CD14-positive monocyte (primary cell): ENCODE results near the gene SLIT3. TPM values are rescaled to one million over a fixed set of nuclear protein-coding genes. Genes with fewer than 3 reads are reported as not detected.
A peak's percentile ranks its signal among the peaks of the same experiment; 100 is the strongest.
"Not testable (repeated sequence)": the region's sequence is repeated elsewhere in the genome, so short reads cannot be mapped to it uniquely, and the experiment has no call there.

Source experiments
- DNase-seq, 3 donors: peaks; one replicate each; pipeline ENCODE4 v3.0.0-alpha.2; 2011 to 2022
- H2AFZ ChIP-seq: 2 replicates; pipeline ENCODE4 v1.6.0; 2012; ENCODE audit warnings: mild to moderate bottlenecking, low read depth, low read length, inconsistent platforms; ENCODE audit not compliant: insufficient read depth, poor library complexity, severe bottlenecking
- H3K27ac ChIP-seq, 2 donors: 1 replicate in 1 of 2; 2 replicates in 1 of 2; pipeline ENCODE4 v1.5.1; 2012 to 2013; ENCODE audit warnings: low read length in 2 of 2, control low read depth in 1 of 2, inconsistent platforms in 1 of 2, low read depth in 1 of 2, mild to moderate bottlenecking in 1 of 2
- H3K27me3 ChIP-seq, 2 donors: one replicate each; pipeline versions ENCODE4 v1.6.0 to v1.6.1; 2011 to 2013; ENCODE audit warnings: low read length in 2 of 2; ENCODE audit not compliant: control insufficient read depth in 2 of 2, insufficient read depth in 2 of 2
- H3K36me3 ChIP-seq, 2 donors: replicated peaks in 1 of 2; 1 replicate in 1 of 2; 2 replicates in 1 of 2; pipeline versions ENCODE4 v1.5.1 to v1.6.1; 2012 to 2013; ENCODE audit warnings: low read length in 2 of 2, control low read depth in 1 of 2, inconsistent platforms in 1 of 2, mild to moderate bottlenecking in 1 of 2; ENCODE audit not compliant: insufficient read depth in 2 of 2, control insufficient read depth in 1 of 2
- H3K4me1 ChIP-seq, 2 donors: 1 replicate in 1 of 2; 2 replicates in 1 of 2; pipeline versions ENCODE4 v1.5.1 to v1.6.1; 2012 to 2013; ENCODE audit warnings: low read length in 2 of 2, control low read depth in 1 of 2, inconsistent platforms in 1 of 2, mild to moderate bottlenecking in 1 of 2, moderate library complexity in 1 of 2; ENCODE audit not compliant: insufficient read depth in 2 of 2, control insufficient read depth in 1 of 2
- H3K4me2 ChIP-seq: replicated peaks from 2 replicates; pipeline ENCODE3; 2012; ENCODE audit warnings: low read length, moderate library complexity, mild to moderate bottlenecking; ENCODE audit not compliant: poor library complexity, severe bottlenecking; ENCODE audit errors: extremely low read depth
- H3K4me3 ChIP-seq, 3 experiments: fragments of 200-600 bp in 1 of 3; sonication (generic) in 1 of 3; replicated peaks in 1 of 3; 1 replicate in 2 of 3; 2 replicates in 1 of 3; pipeline ENCODE4 v1.5.1; 2011 to 2013; ENCODE audit warnings: low read length in 3 of 3, mild to moderate bottlenecking in 3 of 3, control low read depth in 2 of 3, low read depth in 2 of 3, inconsistent platforms in 1 of 3, moderate library complexity in 1 of 3
- H3K79me2 ChIP-seq: 2 replicates; pipeline ENCODE4 v1.6.0; 2012; ENCODE audit warnings: mild to moderate bottlenecking, control low read depth, inconsistent platforms, low read length, moderate library complexity; ENCODE audit not compliant: insufficient read depth
- H3K9ac ChIP-seq: 2 replicates; pipeline ENCODE4 v1.6.0; 2017; ENCODE audit warnings: low read length, mild to moderate bottlenecking; ENCODE audit not compliant: insufficient read depth, poor library complexity, severe bottlenecking
- H3K9me3 ChIP-seq, 2 donors: replicated peaks in 1 of 2; 1 replicate in 1 of 2; 2 replicates in 1 of 2; pipeline versions ENCODE4 v1.5.1 to v1.6.1; 2012 to 2013; ENCODE audit warnings: low read length in 2 of 2, control low read depth in 1 of 2; ENCODE audit not compliant: control insufficient read depth in 1 of 2, insufficient read depth in 1 of 2
- H4K20me1 ChIP-seq: 2 replicates; pipeline ENCODE4 v1.6.0; 2012; ENCODE audit warnings: mild to moderate bottlenecking, low read length, control low read depth, moderate library complexity; ENCODE audit not compliant: insufficient read depth
- H3K27ac Mint-ChIP-seq, 7 donors: one replicate each; pipeline ENCODE4 v1.8.0; 2020; ENCODE audit warnings: mild to moderate bottlenecking in 7 of 7, mixed read lengths in 7 of 7, moderate library complexity in 6 of 7, inconsistent platforms in 2 of 7
- H3K27me3 Mint-ChIP-seq, 3 donors: one replicate each; pipeline ENCODE4 v1.8.0; 2021 to 2022; ENCODE audit warnings: low read depth in 3 of 3, mild to moderate bottlenecking in 3 of 3, mixed read lengths in 3 of 3, moderate library complexity in 3 of 3, inconsistent platforms in 1 of 3
- H3K36me3 Mint-ChIP-seq, 2 donors: one replicate each; pipeline ENCODE4 v1.8.0; 2020; ENCODE audit warnings: mixed read lengths in 2 of 2, inconsistent platforms in 1 of 2, mild to moderate bottlenecking in 1 of 2
- H3K4me1 Mint-ChIP-seq: one replicate; pipeline ENCODE4 v1.8.0; 2020; ENCODE audit warnings: mild to moderate bottlenecking, mixed read lengths
- H3K4me3 Mint-ChIP-seq, 2 donors: one replicate each; pipeline ENCODE4 v1.8.0; 2020; ENCODE audit warnings: mild to moderate bottlenecking in 2 of 2, mixed read lengths in 2 of 2, moderate library complexity in 1 of 2
- H3K9me3 Mint-ChIP-seq, 7 donors: one replicate each; pipeline ENCODE4 v1.8.0; 2020 to 2022; ENCODE audit warnings: mixed read lengths in 7 of 7, mild to moderate bottlenecking in 6 of 7, moderate library complexity in 6 of 7, inconsistent platforms in 2 of 7
- WGBS: methylation state at CpG from one replicate; pipeline ENCODE4 v1.1.5; 2013; ENCODE audit warnings: missing lambda C conversion rate; ENCODE audit not compliant: insufficient coverage; 5-methylcytosine and 5-hydroxymethylcytosine counted together
- intact Hi-C, 2 donors: fragments of 100-400 bp; cut with micrococcal nuclease; formaldehyde crosslinking; loops; one replicate each; pipeline versions ENCODE4 v1.15.0 to v1.15.1; 2023
- polyA plus RNA-seq, 3 donors: library from polyadenylated mRNA; depleted of rRNA in 1 of 3; unstranded in 2 of 3; stranded (reverse) in 1 of 3; fragments of 300-500 nt in 2 of 3; fragments of >200 nt in 1 of 3; fragmentation: Illumina TruSeq in 2 of 3; gene quantifications; 1 replicate in 2 of 3; 2 replicates in 1 of 3; pipeline ENCODE4 v1.2.3, GENCODE V29; 2012 to 2021
- TF ChIP-seq, protein P1 (sequence below): fragments of 200-600 bp; IDR thresholded peaks from one replicate; pipeline ENCODE4 v1.8.0; 2022; ENCODE audit warnings: antibody characterized with exemption, mild to moderate bottlenecking

Gene SLIT3
- polyA plus RNA-seq, 3 donors: not detected

DNA sequence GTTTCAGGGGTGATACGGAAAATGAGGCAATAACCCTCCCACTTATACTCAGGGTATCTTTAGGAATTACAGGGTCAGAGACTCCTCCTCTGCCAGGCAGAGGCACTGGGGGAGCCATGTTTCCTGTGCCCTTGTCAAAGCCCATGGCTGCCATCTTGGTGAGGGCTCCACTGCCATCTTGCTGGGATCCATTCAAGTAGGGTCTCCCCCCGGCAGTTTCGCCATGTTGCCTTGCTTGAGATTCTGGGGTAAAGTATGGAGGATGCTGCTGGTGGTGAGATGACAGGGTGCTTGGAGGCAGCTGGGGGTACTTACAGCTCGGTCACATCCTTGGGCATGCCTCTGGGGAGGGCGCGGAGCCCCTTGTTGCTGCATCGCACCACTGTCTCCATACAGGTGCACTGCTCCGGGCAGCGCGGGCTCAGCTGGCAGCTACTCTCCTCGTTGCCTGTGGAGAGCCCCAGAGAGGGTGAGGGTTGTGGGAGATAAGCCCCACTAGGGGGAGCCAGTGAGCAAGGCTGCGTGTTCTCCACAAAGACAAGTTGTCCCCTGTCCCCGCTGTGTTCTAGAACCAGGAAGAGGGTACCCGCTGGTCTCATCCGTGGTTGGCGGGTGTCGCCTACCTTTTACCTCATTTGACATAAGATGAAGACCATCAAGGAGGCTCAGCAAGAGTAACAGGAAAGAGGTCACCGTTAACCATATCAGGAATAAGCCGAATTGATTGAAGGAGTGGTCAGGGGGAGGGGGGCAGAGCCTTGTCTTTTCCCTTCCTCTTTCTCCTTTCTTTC lies 552.8 kb downstream of the SLIT3 start:
- TF ChIP-seq, protein P1, sequence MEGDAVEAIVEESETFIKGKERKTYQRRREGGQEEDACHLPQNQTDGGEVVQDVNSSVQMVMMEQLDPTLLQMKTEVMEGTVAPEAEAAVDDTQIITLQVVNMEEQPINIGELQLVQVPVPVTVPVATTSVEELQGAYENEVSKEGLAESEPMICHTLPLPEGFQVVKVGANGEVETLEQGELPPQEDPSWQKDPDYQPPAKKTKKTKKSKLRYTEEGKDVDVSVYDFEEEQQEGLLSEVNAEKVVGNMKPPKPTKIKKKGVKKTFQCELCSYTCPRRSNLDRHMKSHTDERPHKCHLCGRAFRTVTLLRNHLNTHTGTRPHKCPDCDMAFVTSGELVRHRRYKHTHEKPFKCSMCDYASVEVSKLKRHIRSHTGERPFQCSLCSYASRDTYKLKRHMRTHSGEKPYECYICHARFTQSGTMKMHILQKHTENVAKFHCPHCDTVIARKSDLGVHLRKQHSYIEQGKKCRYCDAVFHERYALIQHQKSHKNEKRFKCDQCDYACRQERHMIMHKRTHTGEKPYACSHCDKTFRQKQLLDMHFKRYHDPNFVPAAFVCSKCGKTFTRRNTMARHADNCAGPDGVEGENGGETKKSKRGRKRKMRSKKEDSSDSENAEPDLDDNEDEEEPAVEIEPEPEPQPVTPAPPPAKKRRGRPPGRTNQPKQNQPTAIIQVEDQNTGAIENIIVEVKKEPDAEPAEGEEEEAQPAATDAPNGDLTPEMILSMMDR: peak; percentile 82
- H3K27me3 ChIP-seq: no peaks in the 10 kb centered on the region
- H4K20me1 ChIP-seq: no peaks in the 10 kb centered on the region
- Mint-ChIP-seq H3K9me3 (peaks cover 0 to 8% (median 0%) of the 10 kb centered on the region in 7 donors), H3K27me3 (peaks cover 1 to 6% (median 5%) of the 10 kb centered on the region in 3 donors), H3K4me3 (no peak overlapping the region), H3K27ac (no peak overlapping the region), H3K4me1 (no peaks in the 10 kb centered on the region), H3K36me3 (no peaks in the 10 kb centered on the region)
- H3K9ac ChIP-seq: no peak overlapping the region
- no peaks in the 10 kb centered on the region for H3K9me3 ChIP-seq
- no peaks in the 10 kb centered on the region for H3K36me3 ChIP-seq
- 56% methylated on average over 13 of the region's 19 CpGs for WGBS
- H3K79me2 ChIP-seq: no peaks in the 10 kb centered on the region
- no peak overlapping the region for H3K27ac ChIP-seq
- H2AFZ ChIP-seq: no peak overlapping the region
- peak in 1 of 3 donors; percentile 10 for DNase-seq
- intact Hi-C loops: no loop called here
- no peak overlapping the region for H3K4me2 ChIP-seq
- no peaks in the 10 kb centered on the region for H3K4me1 ChIP-seq
- H3K4me3 ChIP-seq: no peak overlapping the region

DNA sequence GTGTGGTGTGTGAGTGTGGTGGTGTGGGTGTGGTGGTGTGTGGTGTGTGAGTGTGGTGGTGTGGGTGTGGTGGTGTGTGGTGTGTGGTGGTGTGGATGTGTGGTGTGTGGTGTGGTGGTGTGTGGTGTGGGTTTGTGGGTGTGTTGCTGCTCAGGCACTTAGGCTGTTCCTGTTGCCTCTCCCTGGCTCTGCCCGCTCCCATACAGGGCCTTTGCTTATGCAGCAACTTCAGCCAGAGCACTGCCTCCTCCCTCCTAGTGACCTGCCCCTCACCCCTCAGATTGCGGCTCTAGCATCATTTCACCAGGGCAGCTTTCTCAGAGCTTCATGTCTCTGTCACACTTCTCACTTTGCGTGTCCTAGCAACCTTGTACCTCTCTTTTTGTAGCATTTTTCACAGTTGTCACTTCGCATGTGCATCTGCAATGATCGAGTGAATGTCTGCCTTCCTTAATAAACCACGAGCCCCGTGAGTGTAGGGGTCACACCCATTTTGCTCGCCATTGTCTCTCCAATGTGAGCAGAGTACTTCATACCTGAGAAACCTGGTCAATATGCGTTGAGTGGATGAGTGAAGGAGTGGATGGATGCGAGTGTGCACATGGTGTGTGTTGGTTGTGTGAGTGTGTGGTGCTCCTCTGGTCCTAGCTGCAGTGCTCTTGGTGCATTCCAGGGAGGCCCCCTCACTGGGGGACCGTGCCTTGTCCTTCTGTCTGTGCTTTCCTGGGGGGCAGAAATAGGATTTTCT lies 553.9 kb downstream of the SLIT3 start:
- DNase-seq: no peak
- H3K36me3 Mint-ChIP-seq: no peaks in the 10 kb centered on the region
- WGBS: 96% methylated on average over 6 of the region's 11 CpGs
- intact Hi-C loops: no loop called here
- TF ChIP-seq, protein P1: no peak
- no peak overlapping the region for H3K4me3 Mint-ChIP-seq
- Histone ChIP-seq H3K27ac (no peak overlapping the region), H3K9ac (no peak overlapping the region), H3K9me3 (no peaks in the 10 kb centered on the region), H3K79me2 (no peaks in the 10 kb centered on the region), H4K20me1 (no peaks in the 10 kb centered on the region), H3K4me2 (no peak overlapping the region), H2AFZ (no peak overlapping the region), H3K4me1 (no peaks in the 10 kb centered on the region), H3K27me3 (no peaks in the 10 kb centered on the region), H3K4me3 (no peak overlapping the region), H3K36me3 (no peaks in the 10 kb centered on the region)
- peaks cover 1 to 2% (median 2%) of the 10 kb centered on the region in 3 donors for H3K27me3 Mint-ChIP-seq
- peaks cover 0 to 8% (median 0%) of the 10 kb centered on the region in 7 donors for H3K9me3 Mint-ChIP-seq
- H3K4me1 Mint-ChIP-seq: no peaks in the 10 kb centered on the region
- no peak overlapping the region for H3K27ac Mint-ChIP-seq

DNA sequence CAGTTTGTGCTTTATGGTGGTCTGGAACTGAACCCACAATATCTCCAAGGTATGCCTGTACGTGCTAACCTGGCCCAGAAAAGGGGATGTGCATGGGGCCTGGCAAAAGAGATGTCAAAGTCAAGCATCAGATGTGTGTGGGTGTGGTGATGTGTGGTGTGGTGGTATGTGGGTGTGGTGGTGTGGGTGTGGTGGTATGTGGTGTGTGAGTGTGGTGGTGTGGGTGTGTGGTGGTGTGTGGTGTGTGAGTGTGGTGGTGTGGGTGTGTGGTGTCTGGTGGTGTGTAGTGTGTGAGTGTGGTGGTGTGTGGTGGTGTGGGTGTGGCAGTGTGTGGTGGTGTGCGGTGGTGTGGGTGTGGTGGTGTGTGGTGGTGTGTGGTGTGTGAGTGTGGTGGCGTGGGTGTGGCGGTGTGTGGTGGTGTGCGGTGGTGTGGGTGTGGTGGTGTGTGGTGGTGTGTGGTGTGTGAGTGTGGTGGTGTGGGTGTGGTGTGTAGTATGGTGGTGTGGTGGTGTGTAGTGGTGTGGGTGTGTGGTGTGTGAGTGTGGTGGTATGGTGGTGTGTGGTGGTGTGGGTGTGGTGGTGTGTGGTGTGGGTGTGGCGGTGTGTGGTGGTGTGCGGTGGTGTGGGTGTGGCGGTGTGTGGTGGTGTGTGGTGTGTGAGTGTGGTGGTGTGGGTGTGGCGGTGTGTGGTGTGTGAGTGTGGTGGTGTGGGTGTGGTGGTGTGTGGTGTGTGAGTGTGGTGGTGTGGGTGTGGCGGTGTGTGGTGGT lies 554.6 kb downstream of the SLIT3 start:
- DNase-seq, H3K4me3 ChIP-seq: not testable (repeated sequence)

More for the DNA sequence above, 554.6 kb downstream of the SLIT3 start:
- H3K27ac ChIP-seq, H3K27me3 Mint-ChIP-seq, H3K9me3 Mint-ChIP-seq, intact Hi-C loops, H4K20me1 ChIP-seq, H3K4me3 Mint-ChIP-seq, H3K9ac ChIP-seq, H2AFZ ChIP-seq, H3K4me1 Mint-ChIP-seq, H3K9me3 ChIP-seq, H3K27ac Mint-ChIP-seq, H3K27me3 ChIP-seq, H3K36me3 Mint-ChIP-seq, H3K36me3 ChIP-seq, H3K4me2 ChIP-seq, H3K4me1 ChIP-seq, H3K79me2 ChIP-seq: not testable (repeated sequence)
- WGBS: 71% methylated on average over 1 of the region's 10 CpGs
